Endothelial cell of umbilical vein (primary cell): Measurements from ENCODE around the gene TUB.

Source experiments
- CTCF ChIP-seq, 2 donors: IDR thresholded peaks; 1 replicate in 1 of 2; 2 replicates in 1 of 2; pipeline ENCODE4 v1.5.1; 2011; ENCODE audit warnings: low read length in 2 of 2, mild to moderate bottlenecking in 2 of 2, moderate library complexity in 2 of 2, control low read depth in 1 of 2, inconsistent platforms in 1 of 2, low read depth in 1 of 2; ENCODE audit not compliant: insufficient read depth in 1 of 2; ENCODE audit errors: extremely low read depth in 1 of 2
- MAX ChIP-seq: IDR thresholded peaks from 2 replicates; pipeline ENCODE4 v1.6.1; 2011; ENCODE audit not compliant: insufficient read depth, insufficient read length
- POLR2A ChIP-seq: IDR thresholded peaks from 2 replicates; pipeline ENCODE4 v1.6.1; 2012; ENCODE audit warnings: low read depth, mild to moderate bottlenecking, control low read depth, low read length

- TF ChIP-seq MAX (no peak), CTCF (IDR thresholded peaks at IDR 0.05; ENCODE audit: extremely low read depth in 1 of 2, insufficient read depth in 1 of 2, low read depth in 1 of 2, low read length in 2 of 2) (no peak), POLR2A (no peak)
Measured at GRCh38 chr11:8032576-8033304, 48.3 kb upstream of the TUB start.
